Astrocyte (in vitro differentiated cells and primary cell): ENCODE data around the gene GSG1L. TPM values are rescaled to one million over a fixed set of nuclear protein-coding genes. Genes with fewer than 3 reads are reported as not detected.

Experiments
- DNase-seq: peaks from one replicate; pipeline ENCODE4 v3.0.0-alpha.2; 2010; ENCODE audit warnings: low read depth
- FAIRE-seq: peaks from 2 replicates; lab custom pipeline; 2011; peaks lifted over from hg19 to GRCh38; lab: Jason Lieb, UNC
- H2AFZ ChIP-seq: 2 replicates; pipeline ENCODE4 v1.6.0; 2012; ENCODE audit warnings: low read depth, low read length, inconsistent platforms
- H3K27ac ChIP-seq: 2 replicates; pipeline ENCODE4 v1.5.1; 2011; ENCODE audit warnings: low read depth, low read length, inconsistent platforms
- H3K27me3 ChIP-seq: 2 replicates; pipeline ENCODE4 v1.6.0; 2011; ENCODE audit warnings: low read length, inconsistent platforms; ENCODE audit not compliant: insufficient read depth
- H3K36me3 ChIP-seq: 2 replicates; pipeline ENCODE4 v1.5.1; 2011; ENCODE audit warnings: low read length, inconsistent platforms; ENCODE audit not compliant: insufficient read depth
- H3K4me1 ChIP-seq: 2 replicates; pipeline ENCODE4 v1.5.1; 2011; ENCODE audit warnings: low read length, inconsistent platforms; ENCODE audit not compliant: insufficient read depth
- H3K4me2 ChIP-seq: 2 replicates; pipeline ENCODE4 v1.6.0; 2012; ENCODE audit warnings: low read length, inconsistent platforms
- H3K4me3 ChIP-seq: 2 replicates; pipeline ENCODE4 v1.5.1; 2011; ENCODE audit warnings: low read depth, mild to moderate bottlenecking, low read length, inconsistent platforms; ENCODE audit not compliant: insufficient read depth
- H3K79me2 ChIP-seq: 2 replicates; pipeline ENCODE4 v1.6.0; 2012; ENCODE audit warnings: mild to moderate bottlenecking, low read length, inconsistent platforms; ENCODE audit not compliant: insufficient read depth
- H3K9ac ChIP-seq: 2 replicates; pipeline ENCODE4 v1.6.0; 2012; ENCODE audit warnings: mild to moderate bottlenecking, low read length, inconsistent platforms
- H3K9me3 ChIP-seq: 2 replicates; pipeline ENCODE4 v1.5.1; 2012; ENCODE audit warnings: low read depth, mild to moderate bottlenecking, low read length, inconsistent platforms; ENCODE audit not compliant: insufficient read depth
- H4K20me1 ChIP-seq: 2 replicates; pipeline ENCODE4 v1.6.0; 2012; ENCODE audit warnings: low read length, inconsistent platforms; ENCODE audit not compliant: insufficient read depth
- H3K27ac Mint-ChIP-seq: one replicate; pipeline ENCODE4 v1.8.0; 2021; ENCODE audit warnings: mild to moderate bottlenecking, mixed read lengths; ENCODE audit not compliant: unreplicated experiment
- H3K27me3 Mint-ChIP-seq: one replicate; pipeline ENCODE4 v1.8.0; 2021; ENCODE audit warnings: low read depth, mixed read lengths; ENCODE audit not compliant: unreplicated experiment
- H3K36me3 Mint-ChIP-seq: one replicate; pipeline ENCODE4 v1.8.0; 2021; ENCODE audit warnings: low read depth, mixed read lengths; ENCODE audit not compliant: unreplicated experiment
- H3K4me1 Mint-ChIP-seq: one replicate; pipeline ENCODE4 v1.8.0; 2021; ENCODE audit warnings: low read depth, mixed read lengths; ENCODE audit not compliant: unreplicated experiment
- H3K4me3 Mint-ChIP-seq: one replicate; pipeline ENCODE4 v1.8.0; 2021; ENCODE audit warnings: mild to moderate bottlenecking, moderate library complexity, mixed read lengths; ENCODE audit not compliant: unreplicated experiment
- H3K9me3 Mint-ChIP-seq: one replicate; pipeline ENCODE4 v1.8.0; 2021; ENCODE audit warnings: mild to moderate bottlenecking, mixed read lengths; ENCODE audit not compliant: unreplicated experiment
- EZH2 ChIP-seq: IDR thresholded peaks from 2 replicates; pipeline ENCODE4 v1.6.1; 2012; ENCODE audit warnings: mild to moderate bottlenecking, low read length, inconsistent platforms; ENCODE audit not compliant: insufficient read depth
- total RNA-seq: library from RNA; stranded (reverse); gene quantifications from 2 replicates; pipeline ENCODE4 v1.2.1, GENCODE V29; 2021
- TF ChIP-seq, protein P1 (sequence below): IDR thresholded peaks from 2 replicates; pipeline ENCODE4 v1.5.1; 2011; ENCODE audit warnings: low read depth, mild to moderate bottlenecking, inconsistent platforms, low read length, moderate library complexity; ENCODE audit not compliant: insufficient read depth

GSG1L gene
- total RNA-seq, 1 donor from 2014 or later = not detected

DNA sequence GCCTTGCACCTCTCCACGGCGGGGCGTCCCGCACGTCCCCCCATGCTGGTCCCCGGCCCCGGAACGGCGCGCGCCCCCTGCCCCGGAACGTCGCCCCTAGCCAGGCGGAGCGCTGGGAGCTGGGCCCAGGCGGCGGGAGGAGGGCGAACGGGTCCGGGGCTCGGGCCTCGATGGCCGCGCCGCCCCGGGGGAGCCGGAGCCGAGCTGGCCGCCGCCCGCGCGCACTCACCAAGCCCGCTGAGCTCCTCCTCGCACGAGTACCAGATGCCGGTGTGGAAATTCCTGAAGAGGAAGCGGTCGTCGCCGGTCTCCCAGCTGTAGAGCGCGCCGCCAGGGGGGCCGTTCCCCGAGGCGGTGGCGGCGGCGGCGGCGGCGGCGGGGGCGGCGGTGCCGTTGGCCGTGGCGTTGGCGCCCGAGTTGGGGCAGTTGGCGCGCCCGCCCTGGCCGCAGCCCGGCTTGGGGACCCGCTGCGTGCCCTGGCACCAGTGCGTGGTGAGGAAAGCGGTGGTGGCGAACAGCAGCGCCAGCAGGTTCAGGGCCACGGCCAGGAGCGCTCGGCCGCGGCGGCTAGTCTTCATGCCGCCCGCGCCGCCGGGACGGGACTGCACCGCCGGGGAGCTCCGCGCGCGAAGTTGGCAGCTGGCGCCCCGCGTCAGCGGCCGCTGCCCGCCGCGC, 530 bp downstream of the GSG1L start:
- H3K36me3 ChIP-seq = no peaks in the 10 kb centered on the region
- H3K4me1 Mint-ChIP-seq = peaks cover 4% of the 10 kb centered on the region
- no peaks in the 10 kb centered on the region for H3K9me3 ChIP-seq
- H3K27me3 ChIP-seq = peaks cover 61% of the 10 kb centered on the region
- TF ChIP-seq, protein P1, sequence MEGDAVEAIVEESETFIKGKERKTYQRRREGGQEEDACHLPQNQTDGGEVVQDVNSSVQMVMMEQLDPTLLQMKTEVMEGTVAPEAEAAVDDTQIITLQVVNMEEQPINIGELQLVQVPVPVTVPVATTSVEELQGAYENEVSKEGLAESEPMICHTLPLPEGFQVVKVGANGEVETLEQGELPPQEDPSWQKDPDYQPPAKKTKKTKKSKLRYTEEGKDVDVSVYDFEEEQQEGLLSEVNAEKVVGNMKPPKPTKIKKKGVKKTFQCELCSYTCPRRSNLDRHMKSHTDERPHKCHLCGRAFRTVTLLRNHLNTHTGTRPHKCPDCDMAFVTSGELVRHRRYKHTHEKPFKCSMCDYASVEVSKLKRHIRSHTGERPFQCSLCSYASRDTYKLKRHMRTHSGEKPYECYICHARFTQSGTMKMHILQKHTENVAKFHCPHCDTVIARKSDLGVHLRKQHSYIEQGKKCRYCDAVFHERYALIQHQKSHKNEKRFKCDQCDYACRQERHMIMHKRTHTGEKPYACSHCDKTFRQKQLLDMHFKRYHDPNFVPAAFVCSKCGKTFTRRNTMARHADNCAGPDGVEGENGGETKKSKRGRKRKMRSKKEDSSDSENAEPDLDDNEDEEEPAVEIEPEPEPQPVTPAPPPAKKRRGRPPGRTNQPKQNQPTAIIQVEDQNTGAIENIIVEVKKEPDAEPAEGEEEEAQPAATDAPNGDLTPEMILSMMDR = no peak
- peak; percentile 38 for TF ChIP-seq EZH2
- H4K20me1 ChIP-seq = no peaks in the 10 kb centered on the region
- peak overlapping the region; percentile 70 for H3K4me2 ChIP-seq
- peaks cover 6% of the 10 kb centered on the region for H3K9me3 Mint-ChIP-seq
- H3K27ac ChIP-seq = no peak overlapping the region
- peak overlapping the region; percentile 10 for H3K4me3 ChIP-seq
- peaks cover 6% of the 10 kb centered on the region for H3K4me1 ChIP-seq
- no peak overlapping the region for H3K4me3 Mint-ChIP-seq
- peaks cover 74% of the 10 kb centered on the region for H3K27me3 Mint-ChIP-seq
- no peaks in the 10 kb centered on the region for H3K79me2 ChIP-seq
- no peak overlapping the region for H3K27ac Mint-ChIP-seq
- no peaks in the 10 kb centered on the region for H3K36me3 Mint-ChIP-seq
- H2AFZ ChIP-seq = no peak overlapping the region
- FAIRE-seq (no peak), DNase-seq (peak; percentile 20)
- no peak overlapping the region for H3K9ac ChIP-seq

DNA sequence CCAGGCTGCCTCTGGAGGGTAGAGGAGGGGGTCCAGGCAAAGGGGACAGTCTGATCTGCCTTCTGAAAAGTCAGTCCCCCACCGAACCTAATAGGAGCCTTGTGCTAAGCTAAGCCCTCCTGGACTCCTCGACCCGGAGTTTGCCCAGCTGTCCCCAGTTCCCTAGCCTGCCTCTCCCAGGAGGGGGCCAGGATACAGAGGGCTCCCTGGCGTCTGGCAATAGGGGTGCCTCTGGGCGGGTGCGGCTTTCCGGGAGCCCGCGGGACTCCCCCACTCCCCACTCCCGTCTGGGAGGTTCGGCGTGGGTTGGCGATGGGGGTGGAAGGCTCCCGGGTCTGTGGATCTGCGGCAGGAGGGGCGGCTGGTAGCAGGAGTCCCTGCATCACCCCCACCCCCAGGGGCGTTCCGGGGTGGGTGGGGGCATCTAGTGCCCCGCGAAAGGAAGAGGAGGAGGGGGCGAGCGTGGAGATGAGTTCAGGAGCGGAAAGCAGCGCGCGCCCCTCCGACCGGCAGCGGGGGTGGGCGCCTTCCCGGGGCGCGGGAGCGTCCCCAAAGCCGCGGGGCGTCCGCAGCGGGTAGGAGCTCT, 1.2 kb downstream of the GSG1L start:
- Histone ChIP-seq H2AFZ (no peak overlapping the region), H3K9ac (no peak overlapping the region), H3K36me3 (no peaks in the 10 kb centered on the region), H4K20me1 (no peaks in the 10 kb centered on the region), H3K27me3 (peaks cover 61% of the 10 kb centered on the region), H3K9me3 (no peaks in the 10 kb centered on the region), H3K4me2 (peak overlapping the region; percentile 70), H3K4me1 (no peaks in the 10 kb centered on the region), H3K79me2 (no peaks in the 10 kb centered on the region), H3K27ac (no peak overlapping the region), H3K4me3 (no peak overlapping the region)
- H3K27me3 Mint-ChIP-seq = peaks cover 74% of the 10 kb centered on the region
- no peak overlapping the region for H3K27ac Mint-ChIP-seq
- H3K9me3 Mint-ChIP-seq = peaks cover 6% of the 10 kb centered on the region
- TF ChIP-seq, protein P1 = no peak
- TF ChIP-seq EZH2 = peak; percentile 76
- no peaks in the 10 kb centered on the region for H3K4me1 Mint-ChIP-seq
- no peak for FAIRE-seq
- no peak overlapping the region for H3K4me3 Mint-ChIP-seq
- no peaks in the 10 kb centered on the region for H3K36me3 Mint-ChIP-seq
- no peak for DNase-seq
